OCI-LY1 (cell line): ENCODE results near the gene POLR3H.

Source experiments
- H2AFZ ChIP-seq: fragments of 200-600 bp; sonication (generic), shearing (Covaris generic); 2 replicates; pipeline ENCODE4 v1.6.0; 2014; ENCODE audit warnings: antibody characterized with exemption, mild to moderate bottlenecking, low read length
- H3F3A ChIP-seq: fragments of 200-600 bp; sonication (generic), shearing (Covaris generic); 2 replicates; pipeline ENCODE4 v1.6.0; 2014; ENCODE audit warnings: mild to moderate bottlenecking, antibody characterized with exemption, low read length, moderate library complexity; ENCODE audit not compliant: insufficient read depth
- H3K27ac ChIP-seq: fragments of 200-600 bp; sonication (generic); 2 replicates; pipeline ENCODE4 v1.5.1; 2014; ENCODE audit warnings: low read length, mixed run types, mild to moderate bottlenecking, low read depth; ENCODE audit not compliant: poor library complexity, severe bottlenecking
- H3K27me3 ChIP-seq: fragments of 200-600 bp; sonication (generic); 2 replicates; pipeline ENCODE4 v1.6.0; 2014; ENCODE audit warnings: antibody characterized with exemption, mild to moderate bottlenecking, low read length, moderate library complexity; ENCODE audit not compliant: insufficient read depth
- H3K36me3 ChIP-seq: fragments of 200-600 bp; sonication (generic); 2 replicates; pipeline ENCODE4 v1.6.1; 2014; ENCODE audit warnings: mild to moderate bottlenecking, antibody characterized with exemption, low read length, moderate library complexity, mixed read lengths; ENCODE audit not compliant: insufficient read depth
- H3K4me1 ChIP-seq: fragments of 200-600 bp; sonication (generic); 2 replicates; pipeline ENCODE4 v1.5.1; 2014; ENCODE audit warnings: mild to moderate bottlenecking, low read length, moderate library complexity; ENCODE audit not compliant: insufficient read depth, severe bottlenecking
- H3K4me2 ChIP-seq: fragments of 200-600 bp; sonication (generic), shearing (Covaris generic); 2 replicates; pipeline ENCODE4 v1.6.1; 2014; ENCODE audit warnings: low read length
- H3K4me3 ChIP-seq: fragments of 200-600 bp; sonication (generic); 2 replicates; pipeline ENCODE4 v1.5.1; 2014; ENCODE audit warnings: low read length, low read depth, mild to moderate bottlenecking, mixed read lengths; ENCODE audit not compliant: poor library complexity, severe bottlenecking
- H3K79me2 ChIP-seq: fragments of 200-600 bp; shearing (Covaris generic); 2 replicates; pipeline ENCODE4 v1.6.1; 2016; ENCODE audit warnings: mixed run types, low read length, mixed read lengths; ENCODE audit not compliant: insufficient read depth
- H3K9ac ChIP-seq: fragments of 200-600 bp; sonication (generic), shearing (Covaris generic); 2 replicates; pipeline ENCODE4 v1.6.1; 2014; ENCODE audit warnings: mild to moderate bottlenecking, low read length, mixed read lengths
- H3K9me2 ChIP-seq: fragments of 200-600 bp; sonication (generic), shearing (Covaris generic); 2 replicates; pipeline ENCODE4 v1.6.1; 2014; ENCODE audit warnings: low read depth, mild to moderate bottlenecking, low read length, mixed read lengths
- H3K9me3 ChIP-seq: fragments of 200-600 bp; shearing (Covaris generic); 2 replicates; pipeline ENCODE4 v1.6.1; 2014; ENCODE audit warnings: low read length, mixed read lengths
- H4K20me1 ChIP-seq: fragments of 200-600 bp; sonication (generic), shearing (Covaris generic); 2 replicates; pipeline ENCODE4 v1.6.0; 2016; ENCODE audit warnings: mild to moderate bottlenecking, low read length; ENCODE audit not compliant: insufficient read depth
- CTCF ChIP-seq: fragments of 200-600 bp; sonication (generic), shearing (Covaris generic); IDR thresholded peaks from 2 replicates; pipeline ENCODE4 v1.5.1; 2017; ENCODE audit warnings: mild to moderate bottlenecking, antibody characterized with exemption, low read length, moderate library complexity, mixed read lengths
- EZH2 ChIP-seq: fragments of 200-600 bp; sonication (generic), shearing (Covaris generic); IDR thresholded peaks from 2 replicates; pipeline ENCODE4 v1.8.0; 2017; ENCODE audit warnings: borderline replicate concordance, mixed run types, mild to moderate bottlenecking, antibody characterized with exemption, low read length, moderate library complexity, mixed read lengths

The POLR3H gene

DNA sequence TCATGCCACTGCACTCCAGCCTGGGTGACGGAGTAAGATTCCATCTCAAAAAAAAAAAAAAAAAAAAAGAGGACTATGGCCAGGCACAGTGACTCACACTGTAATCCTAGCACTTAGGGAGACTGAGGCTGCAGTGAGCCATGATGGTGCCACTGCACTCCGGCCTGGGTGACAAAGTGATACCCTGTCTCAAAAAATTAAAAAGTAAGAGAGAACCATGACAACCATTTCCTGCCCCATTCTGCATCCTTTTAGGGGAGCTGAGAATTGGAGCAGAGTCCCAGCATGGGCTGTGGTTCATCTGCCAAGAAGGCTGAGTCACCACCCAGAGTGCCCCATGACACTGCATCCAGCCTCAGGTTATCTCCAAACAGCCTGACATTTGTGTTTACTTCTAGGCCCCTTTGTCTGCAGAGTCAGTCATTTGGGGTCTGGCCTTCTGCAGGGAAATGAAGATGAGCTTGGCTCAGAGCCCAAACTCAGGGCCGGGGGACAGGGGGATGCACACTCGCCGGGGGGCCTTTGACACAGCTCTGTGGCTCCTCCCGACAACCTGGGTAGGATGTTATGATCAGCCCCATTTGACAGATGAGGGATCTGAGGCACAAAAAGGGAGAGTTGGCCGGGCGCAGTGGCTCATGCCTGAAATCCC, 21.3 kb upstream of the POLR3H start:
- H3K27me3 ChIP-seq: no peaks in the 10 kb centered on the region; the same call in 1 of the 2 replicates
- no peak overlapping the region for H2AFZ ChIP-seq
- no peaks in the 10 kb centered on the region for H3K4me1 ChIP-seq
- H4K20me1 ChIP-seq: no peaks in the 10 kb centered on the region
- H3K4me3 ChIP-seq: no peak overlapping the region
- no peak overlapping the region for H3K27ac ChIP-seq
- H3K9me2 ChIP-seq: no peaks in the 10 kb centered on the region
- no peaks in the 10 kb centered on the region for H3F3A ChIP-seq
- TF ChIP-seq EZH2 (no peak), CTCF (no peak)
- H3K9me3 ChIP-seq: no peaks in the 10 kb centered on the region
- H3K4me2 ChIP-seq: no peak overlapping the region
- H3K79me2 ChIP-seq: no peaks in the 10 kb centered on the region
- no peak overlapping the region for H3K9ac ChIP-seq
- H3K36me3 ChIP-seq: no peaks in the 10 kb centered on the region

GRCh38 chr22:41564563-41564962, 20.3 kb upstream of the POLR3H start:
- Histone ChIP-seq H3K27ac (no peak overlapping the region), H3K36me3 (no peaks in the 10 kb centered on the region), H3K79me2 (no peaks in the 10 kb centered on the region), H3K4me1 (no peaks in the 10 kb centered on the region), H3K9me3 (no peaks in the 10 kb centered on the region), H3K27me3 (no peaks in the 10 kb centered on the region; the same call in 1 of the 2 replicates), H4K20me1 (no peaks in the 10 kb centered on the region), H3K9me2 (no peaks in the 10 kb centered on the region), H3K4me2 (no peak overlapping the region), H3F3A (no peaks in the 10 kb centered on the region), H3K9ac (no peak overlapping the region), H2AFZ (no peak overlapping the region), H3K4me3 (no peak overlapping the region)
- TF ChIP-seq CTCF: no peak
- TF ChIP-seq EZH2: no peak

DNA sequence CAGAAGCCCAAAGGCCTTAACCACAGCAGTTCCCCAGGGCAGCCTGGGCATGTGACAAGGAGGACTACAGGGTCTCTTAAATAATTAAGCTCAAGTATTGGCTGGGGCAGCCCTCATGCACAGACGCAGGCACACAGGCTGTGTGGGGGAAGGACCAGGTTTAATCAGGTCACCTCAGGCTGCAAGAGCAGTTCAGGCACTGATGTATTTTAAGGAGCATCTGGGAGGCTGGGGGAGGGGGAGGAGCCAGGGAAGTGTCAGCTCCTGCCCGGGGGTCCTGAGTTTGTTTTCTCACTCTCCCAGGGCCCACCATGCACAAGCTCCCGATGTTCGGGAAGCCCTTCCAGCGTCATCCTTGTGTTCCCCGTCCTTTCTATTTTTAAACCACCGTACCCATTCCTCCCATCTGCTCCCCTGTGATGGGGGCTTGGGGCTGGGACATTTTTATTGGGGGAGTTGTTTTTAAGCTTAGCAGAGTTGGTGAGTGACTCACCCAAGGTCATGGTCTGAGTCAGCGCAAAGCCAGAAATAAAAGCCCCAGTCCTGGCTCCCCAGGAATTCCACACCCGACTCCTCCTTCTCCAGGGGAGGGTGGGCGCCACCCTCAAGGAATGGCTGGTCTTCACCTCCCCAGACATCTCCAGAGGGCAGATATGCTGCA, 18.9 kb upstream of the POLR3H start:
- Histone ChIP-seq H3K4me2 (no peak overlapping the region), H4K20me1 (no peaks in the 10 kb centered on the region), H3K27me3 (no peaks in the 10 kb centered on the region; the same call in 1 of the 2 replicates), H3K36me3 (no peaks in the 10 kb centered on the region), H3K4me3 (no peak overlapping the region), H3K4me1 (no peaks in the 10 kb centered on the region), H3K27ac (no peak overlapping the region), H3K9me3 (no peaks in the 10 kb centered on the region), H3K9ac (no peak overlapping the region), H2AFZ (no peak overlapping the region), H3F3A (no peaks in the 10 kb centered on the region), H3K9me2 (no peaks in the 10 kb centered on the region), H3K79me2 (no peaks in the 10 kb centered on the region)
- TF ChIP-seq EZH2 (no peak), CTCF (no peak)
